M059J (cell line): ENCODE results near the gene SGPP2. TPM values are rescaled to one million over a fixed set of nuclear protein-coding genes. Genes with fewer than 3 reads are reported as not detected.
"Not testable (repeated sequence)": the region's sequence is repeated elsewhere in the genome, so short reads cannot be mapped to it uniquely, and the experiment has no call there.

ENCODE experiments used
- DNase-seq: peaks from one replicate; pipeline ENCODE4 v3.0.0-alpha.2; 2012; ENCODE audit warnings: low read depth
- total RNA-seq: library from RNA; depleted of rRNA; stranded (reverse); fragments of >200 nt; shearing (Covaris generic); gene quantifications from 2 replicates; pipeline ENCODE4 v1.2.3, GENCODE V29; 2014; rRNA removed

Gene SGPP2
- 0.05 TPM in 1 of 2 replicates, not detected in the other for total RNA-seq

- DNase-seq = no peak
These were observed at the start of gene SGPP2 for GRCh38 chr2:222424276-222424728. TSS of gene SGPP2 (plus strand) at chr2:222424543. CDS start at chr2:222424603, 60 bp downstream.

- no peak for DNase-seq
These were observed 48.5 kb upstream of the SGPP2 start for GRCh38 chr2:222375798-222376197.

GRCh38 chr2:222380456-222380855 lies 43.9 kb upstream of the SGPP2 start:
- DNase-seq = no peak

GRCh38 chr2:222381566-222381965 lies 42.8 kb upstream of the SGPP2 start:
- no peak for DNase-seq

GRCh38 chr2:222383255-222383654 lies 41.1 kb upstream of the SGPP2 start:
- DNase-seq = no peak

GRCh38 chr2:222391743-222392285 lies 32.5 kb upstream of the SGPP2 start:
- no peak for DNase-seq

GRCh38 chr2:222393733-222394267 lies 30.5 kb upstream of the SGPP2 start:
- DNase-seq = no peak

GRCh38 chr2:222398446-222398885 lies 25.9 kb upstream of the SGPP2 start:
- DNase-seq = no peak

GRCh38 chr2:222399038-222399783 lies 25.1 kb upstream of the SGPP2 start:
- no peak for DNase-seq

- peak; percentile 18 for DNase-seq
These were observed 20.0 kb upstream of the SGPP2 start for GRCh38 chr2:222404151-222404905.

- no peak for DNase-seq
These were observed 15.7 kb upstream of the SGPP2 start for GRCh38 chr2:222408684-222409083.

GRCh38 chr2:222410534-222410933 lies 13.8 kb upstream of the SGPP2 start:
- DNase-seq = peak; percentile 78

GRCh38 chr2:222412334-222412733 lies 12.0 kb upstream of the SGPP2 start:
- DNase-seq = not testable (repeated sequence)

- DNase-seq = no peak
These were observed 10.9 kb upstream of the SGPP2 start for GRCh38 chr2:222413295-222413911.

GRCh38 chr2:222418739-222419138 lies 5.6 kb upstream of the SGPP2 start:
- DNase-seq = no peak

- no peak for DNase-seq
These were observed 3.8 kb upstream of the SGPP2 start for GRCh38 chr2:222420508-222420907.

- no peak for DNase-seq
These were observed 2.7 kb upstream of the SGPP2 start for GRCh38 chr2:222421626-222422025.

- DNase-seq = no peak
These were observed 1.2 kb upstream of the SGPP2 start for GRCh38 chr2:222423186-222423585.

GRCh38 chr2:222423632-222424275 lies 589 bp upstream of the SGPP2 start:
- DNase-seq = no peak

- no peak for DNase-seq
These were observed 657 bp downstream of the SGPP2 start for GRCh38 chr2:222424729-222425671.
